Measurements from ENCODE around the gene MAPKBP1.

- TF ChIP-seq CTCF (IDR thresholded peaks at IDR 0.05) = no peak
- TF ChIP-seq ZFX (IDR thresholded peaks at IDR 0.05; ENCODE audit: borderline replicate concordance) = no peak
Observed at GRCh38 chr15:41797201-41797944, 23.1 kb downstream of the MAPKBP1 start.

Data from 22Rv1 (cell line).